ENCODE data around the gene MFF. TPM values are rescaled to one million over a fixed set of nuclear protein-coding genes. Genes with fewer than 3 reads are reported as not detected.

The MFF gene
- total and polyA plus RNA-seq, 2 donors (not counting 3 experiments of a cell fraction or from before 2014, with no cell fraction given) = 36.3 to 65.1 TPM

GRCh38 chr2:227308784-227309183 is 16.3 kb upstream of the MFF start:
- peaks cover 0 to 2% of the 10 kb centered on the region in 2 experiments for H3K27me3 ChIP-seq (ENCODE audit: control insufficient read depth in 2 of 2, insufficient read depth in 2 of 2, low read length in 2 of 2)
- BruUV-seq (replicated peaks) = no TSS peak
- no peak overlapping the region for H3K9ac ChIP-seq (replicated peaks; ENCODE audit: extremely low read depth, insufficient read depth, low read length)
- H3K4me3 ChIP-seq (replicated peaks in 1 of 3; ENCODE audit: insufficient read depth in 1 of 3, low read depth in 1 of 3, low read length in 3 of 3) = no peak overlapping the region
- H2AFZ ChIP-seq (ENCODE audit: low read depth, low read length) = no peak overlapping the region
- H3K9me3 ChIP-seq (replicated peaks; ENCODE audit: control insufficient read depth, insufficient read depth, low read length) = no peaks in the 10 kb centered on the region
- no peak for TF ChIP-seq MAX (IDR thresholded peaks at IDR 0.05; ENCODE audit: insufficient read depth, insufficient read length)
- TF ChIP-seq, protein P1, sequence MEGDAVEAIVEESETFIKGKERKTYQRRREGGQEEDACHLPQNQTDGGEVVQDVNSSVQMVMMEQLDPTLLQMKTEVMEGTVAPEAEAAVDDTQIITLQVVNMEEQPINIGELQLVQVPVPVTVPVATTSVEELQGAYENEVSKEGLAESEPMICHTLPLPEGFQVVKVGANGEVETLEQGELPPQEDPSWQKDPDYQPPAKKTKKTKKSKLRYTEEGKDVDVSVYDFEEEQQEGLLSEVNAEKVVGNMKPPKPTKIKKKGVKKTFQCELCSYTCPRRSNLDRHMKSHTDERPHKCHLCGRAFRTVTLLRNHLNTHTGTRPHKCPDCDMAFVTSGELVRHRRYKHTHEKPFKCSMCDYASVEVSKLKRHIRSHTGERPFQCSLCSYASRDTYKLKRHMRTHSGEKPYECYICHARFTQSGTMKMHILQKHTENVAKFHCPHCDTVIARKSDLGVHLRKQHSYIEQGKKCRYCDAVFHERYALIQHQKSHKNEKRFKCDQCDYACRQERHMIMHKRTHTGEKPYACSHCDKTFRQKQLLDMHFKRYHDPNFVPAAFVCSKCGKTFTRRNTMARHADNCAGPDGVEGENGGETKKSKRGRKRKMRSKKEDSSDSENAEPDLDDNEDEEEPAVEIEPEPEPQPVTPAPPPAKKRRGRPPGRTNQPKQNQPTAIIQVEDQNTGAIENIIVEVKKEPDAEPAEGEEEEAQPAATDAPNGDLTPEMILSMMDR (IDR thresholded peaks at IDR 0.05; ENCODE audit: extremely low read depth in 1 of 2, insufficient read depth in 1 of 2, low read depth in 1 of 2, low read length in 2 of 2) = no peak
- no peak for TF ChIP-seq FOS (IDR thresholded peaks at IDR 0.05; ENCODE audit: borderline replicate concordance, insufficient read depth, low read length)
- TF ChIP-seq MYC (IDR thresholded peaks at IDR 0.05; ENCODE audit: low read depth, low read length) = no peak
- no peak for TF ChIP-seq JUN (IDR thresholded peaks at IDR 0.05; ENCODE audit: borderline replicate concordance, insufficient read depth, insufficient read length, low read depth)
- no peak for TF ChIP-seq GATA2 (IDR thresholded peaks at IDR 0.05; ENCODE audit: insufficient read depth, insufficient read length, low read depth, low read length)
- TF ChIP-seq POLR2AphosphoS5 (IDR thresholded peaks at IDR 0.05; ENCODE audit: insufficient read depth, low read depth, low read length) = no peak
- no peak for TF ChIP-seq POLR2A (IDR thresholded peaks at IDR 0.05; ENCODE audit: low read depth, low read length)
- no peak for TF ChIP-seq EZH2 (IDR thresholded peaks at IDR 0.05; ENCODE audit: borderline replicate concordance, low read depth, low read length, severe bottlenecking)
- dilution Hi-C loops (cut with MboI; ENCODE audit: extremely low pct_ligation_motif_present, low sequenced_read_pairs) = no loop called here
- H3K9me1 ChIP-seq (replicated peaks; ENCODE audit: control insufficient read depth, extremely low read depth, insufficient read depth, low read length) = no peaks in the 10 kb centered on the region
- ChIA-PET CTCF (interaction anchor here (1.5 kb wide), 1 partner anchor 24 kb away, joined by 3 read pairs; no protein-coding TSS in a partner anchor), POLR2A (no interaction called here)
- H4K20me1 ChIP-seq (replicated peaks; ENCODE audit: control insufficient read depth, extremely low read depth, insufficient read depth, low read length) = no peaks in the 10 kb centered on the region
- no peaks in the 10 kb centered on the region for H3K4me1 ChIP-seq (ENCODE audit: control insufficient read depth, extremely low read depth, insufficient read depth, low read length)
- no peaks in the 10 kb centered on the region for H3K79me2 ChIP-seq (ENCODE audit: control insufficient read depth, insufficient read depth, low read length)
- no peak overlapping the region for H3K4me2 ChIP-seq (ENCODE audit: insufficient read depth, low read length)
- intact Hi-C loops (cut with micrococcal nuclease) = no loop called here
- no peak for DNase-seq (ENCODE audit: low read depth, low spot score)
- H3K27ac ChIP-seq (ENCODE audit: insufficient read depth, low read depth, low read length) = no peak overlapping the region
- no peak for FAIRE-seq
- H3K36me3 ChIP-seq (ENCODE audit: control insufficient read depth in 2 of 2, extremely low read depth in 1 of 2, insufficient read depth in 2 of 2, low read length in 2 of 2) = no peaks in the 10 kb centered on the region

All from endothelial cell of umbilical vein (primary cell).